ELF-1 (cell line): ENCODE measurements around the gene HOXD11.

Experiments used
- DNase-seq: peaks from one replicate; pipeline ENCODE4 v3.0.0-alpha.2; 2016; ENCODE audit warnings: low read depth, low spot score

Gene HOXD11

DNA sequence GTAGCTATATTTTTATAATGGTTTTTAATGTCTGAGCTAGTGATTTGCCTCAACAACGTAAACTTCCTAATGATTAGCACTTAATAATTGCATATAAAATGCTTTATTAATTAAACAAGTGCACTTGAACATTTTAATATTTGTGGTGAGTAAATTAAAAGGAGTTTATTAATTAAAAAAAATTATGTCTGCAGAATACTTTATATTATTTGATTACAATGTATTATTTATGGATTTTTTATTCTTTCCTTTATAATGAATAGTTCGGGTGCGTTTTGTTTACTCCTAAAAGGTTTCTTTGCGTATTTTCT lies 24.7 kb downstream of the HOXD11 start:
- DNase-seq: no peak

DNA sequence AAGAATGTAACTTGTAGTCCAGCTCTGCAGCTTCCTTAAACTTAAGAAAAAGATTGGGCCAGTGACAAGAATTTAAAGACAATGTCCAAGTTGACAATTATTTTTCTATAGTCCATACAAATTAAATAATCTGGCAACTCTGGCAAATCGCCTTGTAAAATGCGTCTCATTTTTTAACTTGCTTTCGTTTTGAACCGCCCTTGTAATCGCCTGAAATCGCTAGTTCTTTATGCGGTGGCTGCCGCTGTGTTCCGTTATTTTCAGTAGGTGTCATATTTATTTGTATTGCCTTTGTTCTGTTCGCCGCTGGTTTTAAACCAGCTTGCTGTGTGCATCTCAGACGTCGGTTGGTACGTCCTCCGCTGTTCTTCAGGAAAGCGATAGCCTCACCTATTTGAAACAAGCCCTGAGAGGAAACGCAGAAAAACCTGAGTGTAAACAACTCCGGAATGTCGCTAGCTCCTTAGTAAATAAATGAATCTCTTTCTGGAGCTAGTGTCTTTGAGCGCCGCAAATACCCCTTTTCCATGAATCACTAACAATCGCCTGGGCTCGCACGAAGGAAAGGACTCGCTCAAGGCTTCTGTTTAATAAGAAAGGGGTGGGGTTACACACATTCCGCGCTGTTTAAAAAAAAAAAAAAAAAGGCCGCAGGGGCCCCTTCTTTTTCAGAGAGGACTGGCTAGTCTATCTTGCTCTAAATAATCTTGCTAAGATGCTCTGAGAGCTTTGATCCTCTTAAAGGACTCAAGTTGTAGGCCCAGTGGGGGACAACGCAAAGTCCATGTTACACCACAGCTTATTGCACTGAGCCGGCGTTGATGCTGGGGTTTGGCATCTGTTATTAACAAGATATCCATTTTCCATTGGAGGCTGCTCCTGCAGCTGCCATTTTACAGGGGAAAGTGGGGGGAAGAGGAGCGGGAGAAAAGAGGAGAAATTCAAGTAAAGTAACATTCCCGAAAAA lies 25.4 kb downstream of the HOXD11 start:
- DNase-seq: peak; percentile 63

DNA sequence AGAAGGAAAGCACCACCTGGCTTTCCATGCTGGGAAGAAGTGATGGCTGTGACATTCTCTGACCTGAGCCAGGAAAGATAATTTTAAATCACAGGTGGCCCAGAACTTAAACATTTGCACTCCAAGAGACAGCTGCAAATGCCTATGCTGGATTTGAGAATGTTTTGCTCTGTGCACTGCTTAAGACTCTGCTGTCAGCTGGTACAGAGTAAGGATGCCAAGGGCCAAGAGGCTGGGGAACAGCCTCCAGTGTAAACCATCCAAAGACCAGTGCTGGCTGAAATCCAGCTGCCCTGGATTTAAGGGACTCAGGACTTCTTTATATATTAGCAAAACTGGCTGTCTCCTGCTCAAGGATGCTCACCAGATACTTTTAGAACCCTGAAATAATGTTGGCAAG lies 26.3 kb downstream of the HOXD11 start:
- DNase-seq: no peak

- DNase-seq: no peak
These were observed 27.0 kb downstream of the HOXD11 start for GRCh38 chr2:176134035-176134434.

DNA sequence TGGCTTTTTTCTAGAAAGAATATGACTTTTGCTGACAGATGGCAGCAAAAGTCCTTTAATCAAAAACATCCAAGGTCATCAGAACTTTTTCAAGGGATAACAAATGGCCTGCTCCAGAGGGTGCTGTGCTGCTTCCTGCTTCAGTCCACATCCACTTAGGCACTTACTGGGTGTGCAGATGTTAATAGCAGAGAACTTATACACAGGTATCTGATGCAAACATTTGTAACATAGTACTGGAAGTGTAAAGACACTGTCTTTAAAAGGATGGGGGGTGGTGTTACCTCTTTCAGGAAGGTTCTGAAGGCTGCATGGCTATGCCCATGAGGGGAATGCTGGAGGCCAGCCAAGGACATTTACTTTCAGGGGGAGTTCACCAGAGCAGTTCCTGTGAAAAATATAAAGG lies 28.0 kb downstream of the HOXD11 start:
- no peak for DNase-seq

GRCh38 chr2:176136374-176137251 lies 29.5 kb downstream of the HOXD11 start:
- no peak for DNase-seq

GRCh38 chr2:176137252-176137580 lies 30.1 kb downstream of the HOXD11 start:
- DNase-seq: no peak

DNA sequence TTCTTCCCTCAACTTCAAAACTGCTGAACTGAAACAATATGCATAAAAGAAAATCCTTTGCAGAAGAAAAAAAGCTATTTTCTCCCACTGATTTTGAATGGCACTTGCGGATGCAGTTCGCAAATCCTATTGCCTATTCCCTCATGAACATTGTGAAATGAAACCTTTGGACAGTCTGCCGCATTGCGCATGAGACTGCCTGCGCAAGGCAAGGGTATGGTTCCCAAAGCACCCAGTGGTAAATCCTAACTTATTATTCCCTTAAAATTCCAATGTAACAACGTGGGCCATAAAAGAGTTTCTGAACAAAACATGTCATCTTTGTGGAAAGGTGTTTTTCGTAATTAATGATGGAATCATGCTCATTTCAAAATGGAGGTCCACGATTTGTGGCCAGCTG lies 30.8 kb downstream of the HOXD11 start:
- DNase-seq: no peak

- no peak for DNase-seq
These were observed 31.4 kb downstream of the HOXD11 start for GRCh38 chr2:176138526-176138922.

DNA sequence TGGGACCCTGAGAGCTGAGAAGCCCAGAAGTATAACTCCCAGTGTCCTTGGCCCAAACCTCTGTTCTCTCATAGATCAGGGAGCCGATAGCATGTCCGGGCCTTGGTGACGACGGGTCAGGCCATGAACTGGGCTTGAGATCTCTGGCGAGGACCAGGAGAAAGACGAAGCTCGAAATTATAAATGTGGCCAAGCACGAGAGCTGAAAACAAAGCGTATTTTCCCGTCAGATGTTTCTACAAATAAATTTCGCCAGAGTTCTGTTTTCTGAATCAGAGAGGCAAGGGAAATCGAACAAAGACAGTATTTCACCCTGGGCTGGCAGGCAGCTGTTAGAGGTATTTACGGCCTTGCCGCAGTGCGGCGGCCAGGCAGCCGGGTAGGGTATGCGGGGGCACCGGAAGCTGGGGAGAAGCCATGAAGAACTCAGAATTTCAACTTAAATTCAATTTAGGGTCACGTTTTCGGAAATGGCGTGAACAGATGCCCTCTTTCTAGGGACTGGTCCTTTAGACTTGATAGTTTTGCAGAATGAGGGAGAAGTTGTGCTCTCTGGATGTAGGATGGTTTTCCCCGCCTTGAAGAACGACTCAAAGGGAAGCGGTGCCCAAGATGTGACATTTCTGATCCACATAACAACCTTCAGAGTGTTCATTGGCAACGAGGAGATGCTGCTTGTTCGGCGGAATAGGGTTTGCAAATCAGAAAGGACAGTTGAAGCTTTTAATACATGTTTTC lies 32.0 kb downstream of the HOXD11 start:
- DNase-seq: no peak

- no peak for DNase-seq
These were observed 32.8 kb downstream of the HOXD11 start for GRCh38 chr2:176139661-176140512.

DNA sequence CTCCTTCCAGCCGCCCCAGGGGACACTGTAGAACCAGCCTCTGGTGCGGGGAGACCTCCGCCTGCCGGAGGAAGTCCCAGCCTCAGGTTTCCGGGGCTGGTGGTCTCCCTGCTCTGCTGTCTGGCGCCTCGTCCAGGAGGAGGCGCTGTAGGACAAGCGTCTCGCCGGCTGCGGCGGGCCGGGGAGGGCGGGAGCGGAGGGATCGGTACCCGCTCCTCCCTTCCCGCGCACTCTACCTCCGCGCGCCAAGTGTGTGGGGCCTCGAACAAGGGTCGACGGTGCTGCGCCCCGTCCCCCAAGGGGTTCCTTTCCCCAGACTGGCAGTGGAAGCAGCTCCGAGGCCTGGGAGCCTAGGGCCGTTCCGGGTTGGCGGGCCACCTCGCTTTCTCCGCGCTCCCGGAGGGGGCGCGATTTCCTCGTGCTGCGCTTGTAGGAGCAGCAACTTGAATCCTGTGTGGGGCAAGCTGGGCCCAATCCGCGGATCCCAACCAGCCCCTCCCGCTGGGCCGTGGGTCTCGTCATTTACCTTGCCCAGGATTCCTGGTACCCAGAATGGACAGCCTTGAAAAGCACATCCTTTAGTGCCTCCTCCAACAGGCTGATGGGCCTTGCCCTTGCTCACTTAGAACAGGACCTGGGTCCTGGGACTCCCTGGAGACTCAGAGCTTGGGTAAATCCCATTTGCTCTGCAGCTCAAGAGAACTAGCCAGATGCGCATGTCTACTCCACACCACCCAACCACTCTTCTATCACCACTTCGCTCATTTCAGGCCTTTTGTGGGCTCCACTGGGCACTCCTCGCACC lies 33.6 kb downstream of the HOXD11 start:
- DNase-seq: peak; percentile 90

DNA sequence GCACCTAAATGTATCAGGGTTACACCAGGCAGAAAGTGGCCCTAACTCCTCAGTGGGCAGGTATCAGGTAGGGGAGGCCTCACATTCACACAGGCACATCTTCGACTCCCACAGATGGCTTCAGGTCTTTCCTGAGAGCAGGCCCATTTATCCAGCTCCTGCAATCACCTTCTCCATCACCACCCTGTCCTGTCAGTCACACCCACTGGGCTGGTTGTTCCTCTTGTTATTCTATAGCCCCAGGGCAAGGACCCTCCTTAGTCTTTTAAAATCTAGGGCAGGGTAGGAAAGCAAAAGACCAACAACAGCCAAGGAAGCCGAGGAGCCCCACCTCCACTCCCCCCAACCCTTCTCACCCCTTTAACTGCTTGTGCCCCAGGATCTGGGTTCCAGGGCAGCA lies 35.2 kb downstream of the HOXD11 start:
- no peak for DNase-seq

DNA sequence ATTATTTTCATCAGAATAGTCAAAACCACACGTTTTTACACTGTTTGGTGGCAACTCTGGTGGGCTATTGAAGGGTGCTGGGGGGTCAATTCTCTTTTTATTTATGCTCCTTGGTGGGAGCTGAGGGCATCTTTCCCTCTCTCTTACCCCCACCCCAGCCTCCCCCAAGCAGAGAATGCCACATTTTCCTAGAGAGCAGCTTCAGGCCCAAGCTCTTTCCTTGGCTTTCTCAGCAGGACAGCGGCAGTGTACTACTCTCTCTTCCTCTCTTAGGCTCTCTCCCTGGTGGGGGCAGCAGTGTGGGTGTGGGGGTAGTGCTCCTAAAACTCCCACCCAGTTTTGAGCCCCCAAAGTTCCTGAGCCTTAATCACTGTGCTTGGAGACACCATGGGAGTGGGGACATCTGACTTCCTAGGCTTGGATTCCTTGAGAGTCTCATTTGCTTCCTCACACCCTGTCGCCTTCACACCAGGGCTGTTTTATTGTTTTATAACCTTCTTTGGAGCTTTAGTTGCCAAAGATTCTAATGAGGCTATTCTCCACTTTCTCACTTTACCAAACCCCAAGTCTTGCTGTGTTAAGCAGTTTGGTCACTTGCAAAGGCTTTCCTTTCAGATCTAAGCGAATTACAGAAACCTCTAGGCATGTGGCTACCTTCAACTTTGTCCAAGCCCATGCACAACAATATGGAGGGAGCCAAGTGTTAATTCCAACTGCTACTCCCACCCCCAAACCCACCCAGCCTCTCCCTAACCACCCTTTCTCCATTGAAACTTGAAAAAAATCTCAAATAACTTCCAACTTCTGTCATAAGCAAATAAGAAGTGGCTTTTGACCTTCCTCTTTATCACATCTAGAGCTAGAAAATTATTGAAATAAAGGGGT lies 38.2 kb downstream of the HOXD11 start:
- DNase-seq: no peak

DNA sequence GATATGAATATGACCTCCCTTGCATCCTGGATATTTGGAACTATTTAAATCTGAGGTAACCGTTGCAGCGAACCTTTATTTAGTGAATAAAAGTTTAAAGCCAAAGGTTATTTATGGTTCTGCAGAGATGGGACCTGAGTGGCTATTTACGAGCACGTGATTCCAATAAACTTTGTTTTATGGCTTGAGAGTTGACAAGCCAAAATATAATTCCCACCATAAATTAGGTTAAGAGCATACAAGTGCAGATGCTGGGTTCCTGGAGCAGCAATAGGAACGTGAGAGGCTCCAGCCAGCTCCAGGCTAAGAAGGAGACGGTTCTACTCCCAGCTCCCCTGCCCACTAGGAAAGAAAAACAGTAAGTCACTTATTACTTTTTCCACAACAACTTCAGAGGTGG lies 39.0 kb downstream of the HOXD11 start:
- no peak for DNase-seq

- DNase-seq: no peak
These were observed 39.6 kb downstream of the HOXD11 start for GRCh38 chr2:176146645-176147044.

- no peak for DNase-seq
These were observed 40.2 kb downstream of the HOXD11 start for GRCh38 chr2:176147210-176147799.

DNA sequence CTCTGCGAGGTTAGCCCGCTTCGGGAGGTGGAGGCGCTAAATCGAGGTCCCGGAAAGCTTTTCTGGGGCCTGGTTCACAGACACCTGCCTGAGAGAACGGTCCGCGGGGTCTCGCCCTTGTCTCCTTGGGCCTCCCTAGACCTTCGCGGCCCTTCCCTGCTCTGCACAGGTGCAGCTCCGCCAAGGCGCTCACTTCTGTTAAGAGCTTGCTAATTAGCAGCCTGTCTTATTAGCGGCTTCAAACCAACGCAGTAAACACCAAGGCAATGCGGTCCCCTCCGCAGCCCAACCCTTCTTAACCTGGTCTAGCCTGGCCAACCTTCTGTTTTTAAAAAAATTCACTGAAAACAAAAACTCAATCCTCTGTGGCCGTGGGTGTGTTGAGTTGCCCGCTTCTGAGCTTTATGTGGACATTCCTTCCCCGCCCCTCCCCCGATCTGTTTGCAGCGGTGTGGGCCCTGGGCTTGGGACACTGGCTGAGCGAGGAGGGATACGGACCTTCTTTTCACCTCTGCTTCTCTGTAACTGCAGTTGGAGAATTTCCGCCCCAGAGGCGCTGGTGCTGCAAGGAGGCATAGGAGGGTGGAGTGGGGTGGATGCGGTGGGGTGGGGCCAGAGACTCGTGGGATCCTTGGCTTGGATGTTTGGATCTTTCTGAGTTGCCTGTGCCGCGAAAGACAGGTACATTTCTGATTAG lies 40.9 kb downstream of the HOXD11 start:
- DNase-seq: peak; percentile 64
